KMS-11 (cell line): Measurements from ENCODE around the gene PSAP.
"Not testable (repeated sequence)": the region's sequence is repeated elsewhere in the genome, so short reads cannot be mapped to it uniquely, and the experiment has no call there.

Source experiments
- H2AFZ ChIP-seq: fragments of 200-600 bp; sonication (generic); 2 replicates; pipeline ENCODE4 v1.6.1; 2016; ENCODE audit warnings: antibody characterized with exemption, mixed run types, low read depth
- H3K27ac ChIP-seq: fragments of 200-600 bp; sonication (generic); 2 replicates; pipeline ENCODE4 v1.6.1; 2016; ENCODE audit warnings: mild to moderate bottlenecking, mixed run types
- H3K27me3 ChIP-seq: fragments of 200-600 bp; sonication (generic); 2 replicates; pipeline ENCODE4 v1.6.1; 2017; ENCODE audit warnings: mild to moderate bottlenecking, low read depth, mixed run types, moderate library complexity; ENCODE audit not compliant: insufficient read depth
- H3K36me3 ChIP-seq: fragments of 200-600 bp; sonication (generic); 2 replicates; pipeline ENCODE4 v1.6.1; 2017; ENCODE audit warnings: mild to moderate bottlenecking, mixed run types; ENCODE audit not compliant: insufficient read depth
- H3K4me1 ChIP-seq: fragments of 200-600 bp; sonication (generic); 2 replicates; pipeline ENCODE4 v1.6.1; 2016; ENCODE audit warnings: mild to moderate bottlenecking, low read depth, mixed run types; ENCODE audit not compliant: poor library complexity, severe bottlenecking
- H3K4me2 ChIP-seq: fragments of 200-600 bp; sonication (generic); 2 replicates; pipeline ENCODE4 v1.7.0; 2016; ENCODE audit warnings: mild to moderate bottlenecking, mixed run types
- H3K4me3 ChIP-seq: fragments of 200-600 bp; sonication (generic); IDR thresholded peaks from 2 replicates; pipeline ENCODE4 v1.6.1; 2017; ENCODE audit warnings: low read depth, low read length, mixed read lengths; ENCODE audit not compliant: insufficient read depth
- H3K79me2 ChIP-seq: fragments of 200-600 bp; sonication (generic); 2 replicates; pipeline ENCODE4 v1.6.1; 2016; ENCODE audit warnings: low read depth, mixed run types; ENCODE audit not compliant: insufficient read depth
- H3K9ac ChIP-seq: fragments of 200-600 bp; sonication (generic); 2 replicates; pipeline ENCODE4 v1.6.1; 2016; ENCODE audit warnings: mild to moderate bottlenecking, mixed run types
- H4K20me1 ChIP-seq: fragments of 200-600 bp; sonication (generic); 2 replicates; pipeline ENCODE4 v1.6.1; 2016; ENCODE audit warnings: mild to moderate bottlenecking, mixed run types; ENCODE audit not compliant: insufficient read depth
- TF ChIP-seq, protein P1 (sequence below): fragments of 200-600 bp; sonication (generic); conservative IDR thresholded peaks from 2 replicates; pipeline ENCODE4 v1.6.1; 2017; ENCODE audit warnings: low read depth, mild to moderate bottlenecking, antibody characterized with exemption, low read length, moderate library complexity, mixed read lengths

Gene PSAP

DNA sequence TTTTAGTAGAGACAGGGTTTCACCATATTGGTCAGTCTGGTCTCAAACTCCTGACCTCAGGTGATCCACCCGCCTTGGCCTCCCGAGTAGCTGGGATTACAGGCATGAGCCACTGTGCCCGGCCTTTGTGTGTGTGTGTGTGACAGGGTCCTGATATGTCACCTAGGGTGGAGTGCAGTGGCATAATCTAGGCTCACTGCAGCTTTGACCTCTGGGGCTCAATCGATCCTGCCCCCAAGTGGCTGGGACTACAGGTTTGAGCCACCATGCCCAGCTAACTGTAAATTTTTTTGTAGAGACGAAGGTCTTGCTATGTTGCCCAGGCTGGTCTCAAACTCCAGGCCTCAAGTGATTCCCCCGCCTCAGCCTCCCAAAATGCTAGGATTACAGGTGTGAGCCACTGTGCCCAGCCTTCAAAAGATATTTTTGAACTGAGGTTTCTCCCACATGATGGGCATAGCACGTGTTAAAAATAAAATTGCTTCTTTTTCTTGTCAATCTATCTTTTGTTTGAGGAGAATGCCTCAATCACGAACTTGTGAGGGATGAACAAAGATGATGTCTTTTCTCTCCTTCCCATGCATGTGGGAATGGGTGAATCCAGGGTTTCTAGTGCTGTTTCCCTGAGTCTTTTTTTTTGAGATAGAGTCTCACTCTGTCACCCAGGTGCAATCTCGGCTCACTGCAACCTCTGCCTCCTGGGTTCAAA is 30.8 kb upstream of the PSAP start:
- no peaks in the 10 kb centered on the region for H3K4me1 ChIP-seq
- no peak overlapping the region for H2AFZ ChIP-seq
- H3K36me3 ChIP-seq, result no peaks in the 10 kb centered on the region
- H4K20me1 ChIP-seq, result no peaks in the 10 kb centered on the region
- H3K9ac ChIP-seq, result no peak overlapping the region
- peaks cover 13% of the 10 kb centered on the region for H3K27me3 ChIP-seq
- no peak overlapping the region for H3K4me3 ChIP-seq
- no peak overlapping the region for H3K4me2 ChIP-seq
- TF ChIP-seq, protein P1, sequence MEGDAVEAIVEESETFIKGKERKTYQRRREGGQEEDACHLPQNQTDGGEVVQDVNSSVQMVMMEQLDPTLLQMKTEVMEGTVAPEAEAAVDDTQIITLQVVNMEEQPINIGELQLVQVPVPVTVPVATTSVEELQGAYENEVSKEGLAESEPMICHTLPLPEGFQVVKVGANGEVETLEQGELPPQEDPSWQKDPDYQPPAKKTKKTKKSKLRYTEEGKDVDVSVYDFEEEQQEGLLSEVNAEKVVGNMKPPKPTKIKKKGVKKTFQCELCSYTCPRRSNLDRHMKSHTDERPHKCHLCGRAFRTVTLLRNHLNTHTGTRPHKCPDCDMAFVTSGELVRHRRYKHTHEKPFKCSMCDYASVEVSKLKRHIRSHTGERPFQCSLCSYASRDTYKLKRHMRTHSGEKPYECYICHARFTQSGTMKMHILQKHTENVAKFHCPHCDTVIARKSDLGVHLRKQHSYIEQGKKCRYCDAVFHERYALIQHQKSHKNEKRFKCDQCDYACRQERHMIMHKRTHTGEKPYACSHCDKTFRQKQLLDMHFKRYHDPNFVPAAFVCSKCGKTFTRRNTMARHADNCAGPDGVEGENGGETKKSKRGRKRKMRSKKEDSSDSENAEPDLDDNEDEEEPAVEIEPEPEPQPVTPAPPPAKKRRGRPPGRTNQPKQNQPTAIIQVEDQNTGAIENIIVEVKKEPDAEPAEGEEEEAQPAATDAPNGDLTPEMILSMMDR, result no peak
- no peak overlapping the region for H3K27ac ChIP-seq
- no peaks in the 10 kb centered on the region for H3K79me2 ChIP-seq

DNA sequence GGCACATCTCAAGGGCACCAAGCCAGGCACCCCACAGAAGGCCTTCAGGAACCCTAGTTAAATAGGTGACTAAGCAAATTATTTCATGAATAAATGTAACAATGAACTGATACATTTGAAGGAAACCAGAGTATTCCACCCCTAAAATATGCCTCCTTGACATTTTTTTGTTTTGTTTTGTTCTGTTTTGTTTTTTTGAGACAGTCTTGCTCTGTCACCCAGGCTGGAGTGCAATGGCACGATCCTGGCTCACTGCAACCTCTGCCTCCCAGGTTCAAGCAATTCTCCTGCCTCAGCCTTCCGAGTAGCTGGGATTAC is 30.2 kb upstream of the PSAP start:
- H2AFZ ChIP-seq, H3K9ac ChIP-seq, H4K20me1 ChIP-seq, H3K4me1 ChIP-seq, H3K4me3 ChIP-seq, H3K36me3 ChIP-seq, H3K4me2 ChIP-seq, H3K27ac ChIP-seq, H3K79me2 ChIP-seq: not testable (repeated sequence)
- H3K27me3 ChIP-seq, result peaks cover 14% of the 10 kb centered on the region

DNA sequence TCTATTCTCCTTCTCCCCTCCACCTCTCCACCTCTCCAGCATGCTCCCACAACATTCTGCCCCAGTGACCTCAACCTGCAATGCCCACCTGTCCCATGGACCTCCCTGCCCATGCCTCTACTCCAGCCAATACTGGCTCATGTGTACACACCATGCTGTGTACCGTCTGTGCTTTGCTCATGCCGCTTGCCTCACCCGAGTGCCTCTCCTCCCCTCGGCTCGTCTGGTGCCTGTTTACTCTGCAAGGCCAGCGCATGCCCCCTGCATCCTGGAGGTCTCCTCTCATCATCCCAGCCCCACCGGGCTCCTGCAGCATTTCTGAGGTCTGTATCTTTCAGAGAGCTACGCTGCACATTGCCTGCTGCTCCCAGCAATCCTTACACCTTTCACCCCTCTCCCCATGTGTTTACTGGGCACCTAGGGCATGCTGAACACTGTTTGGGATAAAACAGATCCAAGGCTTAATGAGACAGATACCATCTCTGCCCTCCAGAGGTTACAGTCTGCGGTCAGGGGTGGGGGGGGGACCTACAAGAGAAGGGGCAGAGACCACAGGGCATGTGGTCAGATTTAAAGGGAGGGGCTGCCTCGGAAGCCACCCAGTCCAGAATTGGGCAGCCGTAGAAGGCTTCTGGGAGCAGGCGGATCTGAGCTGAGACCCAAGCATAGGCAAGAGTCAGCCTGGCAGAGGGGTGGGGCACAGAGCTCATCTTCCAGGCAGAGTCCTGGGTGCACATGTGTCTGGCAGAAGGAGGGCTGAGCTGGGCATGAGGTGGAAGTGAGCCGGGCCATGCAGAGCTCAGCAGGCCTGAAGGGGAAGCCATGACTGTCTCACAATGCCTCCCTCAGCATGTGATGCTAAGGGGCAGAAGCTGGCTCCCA is 29.6 kb upstream of the PSAP start:
- Histone ChIP-seq H4K20me1 (no peaks in the 10 kb centered on the region), H3K27me3 (peaks cover 14% of the 10 kb centered on the region), H3K36me3 (no peaks in the 10 kb centered on the region), H3K9ac (no peak overlapping the region), H3K4me1 (no peaks in the 10 kb centered on the region), H2AFZ (no peak overlapping the region), H3K4me3 (no peak overlapping the region), H3K4me2 (no peak overlapping the region), H3K27ac (no peak overlapping the region), H3K79me2 (no peaks in the 10 kb centered on the region)
- TF ChIP-seq, protein P1, result no peak

DNA sequence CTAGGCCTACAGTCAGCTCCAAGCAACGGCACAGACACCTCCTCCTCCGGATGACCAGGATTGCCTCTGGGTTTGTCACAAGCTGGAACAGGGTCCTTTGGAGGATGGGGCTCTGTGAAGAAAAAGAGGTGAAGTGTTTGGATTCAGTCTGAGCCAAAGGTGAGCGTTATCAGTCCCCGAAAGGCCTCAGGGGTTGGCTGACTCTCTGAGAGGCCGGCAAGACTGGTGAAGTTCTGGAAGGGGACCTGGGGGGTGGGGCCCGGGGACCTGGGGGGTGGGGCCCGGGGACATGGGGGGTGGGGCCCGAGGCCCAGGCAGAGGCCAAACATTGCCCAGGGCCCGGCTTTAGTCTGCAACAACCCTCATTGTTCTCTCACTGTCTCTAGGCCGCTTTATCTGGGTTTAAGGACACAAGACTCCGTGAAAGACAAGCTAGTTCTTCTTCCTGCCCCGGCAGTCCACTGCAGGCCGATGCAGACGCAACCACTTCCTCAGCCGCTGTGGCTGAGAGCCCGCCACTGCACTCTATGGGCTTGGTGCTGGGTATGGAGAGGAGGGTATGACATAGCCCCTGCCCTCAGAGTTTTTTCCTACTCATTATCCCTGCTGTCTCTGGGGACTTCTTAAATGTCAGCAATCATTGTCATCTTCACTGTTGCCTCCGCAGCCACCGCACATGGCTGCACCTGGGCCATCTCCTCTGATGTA is 27.4 kb upstream of the PSAP start:
- Histone ChIP-seq H3K4me3 (no peak overlapping the region), H3K27me3 (peaks cover 14% of the 10 kb centered on the region), H3K27ac (no peak overlapping the region), H3K9ac (no peak overlapping the region), H4K20me1 (no peaks in the 10 kb centered on the region), H3K4me2 (no peak overlapping the region), H3K79me2 (no peaks in the 10 kb centered on the region), H3K36me3 (no peaks in the 10 kb centered on the region), H2AFZ (no peak overlapping the region), H3K4me1 (peaks cover 10% of the 10 kb centered on the region)
- TF ChIP-seq, protein P1, result no peak
